Measurements from ENCODE around the gene TMEM132C. TPM values are rescaled to one million over a fixed set of nuclear protein-coding genes. Genes with fewer than 3 reads are reported as not detected.
"Not testable (repeated sequence)": the region's sequence is repeated elsewhere in the genome, so short reads cannot be mapped to it uniquely, and the experiment has no call there.

Gene TMEM132C
- total RNA-seq, 1 donor from 2014 or later, result 0.29 TPM

- no peaks in the 10 kb centered on the region for H3K9me3 Mint-ChIP-seq (ENCODE audit: low read depth)
- no peaks in the 10 kb centered on the region for H3K4me1 Mint-ChIP-seq (ENCODE audit: low read depth)
- no peak overlapping the region for H3K27ac Mint-ChIP-seq
- TF ChIP-seq CTCF (IDR thresholded peaks at IDR 0.05; ENCODE audit: unreplicated experiment), result no peak
- DNase-seq (ENCODE audit: low spot score, unreplicated experiment), result no peak
- H3K36me3 Mint-ChIP-seq (ENCODE audit: insufficient read depth), result no peaks in the 10 kb centered on the region
- H3K4me3 Mint-ChIP-seq (ENCODE audit: low read depth), result no peak overlapping the region
- peaks cover 16% of the 10 kb centered on the region for H3K27me3 Mint-ChIP-seq
These were observed 26.2 kb upstream of the TMEM132C start for GRCh38 chr12:128240745-128241144.

GRCh38 chr12:128245121-128245520 lies 21.8 kb upstream of the TMEM132C start:
- Mint-ChIP-seq H3K4me3 (ENCODE audit: low read depth) (no peak overlapping the region), H3K9me3 (ENCODE audit: low read depth) (no peaks in the 10 kb centered on the region)
- no peak for DNase-seq (ENCODE audit: low spot score, unreplicated experiment)

GRCh38 chr12:128245905-128246304 lies 21.1 kb upstream of the TMEM132C start:
- TF ChIP-seq CTCF (IDR thresholded peaks at IDR 0.05; ENCODE audit: unreplicated experiment), result no peak
- Mint-ChIP-seq H3K27me3 (peaks cover 25% of the 10 kb centered on the region), H3K9me3 (ENCODE audit: low read depth) (no peaks in the 10 kb centered on the region), H3K36me3 (ENCODE audit: insufficient read depth) (no peaks in the 10 kb centered on the region), H3K27ac (no peak overlapping the region), H3K4me1 (ENCODE audit: low read depth) (no peaks in the 10 kb centered on the region), H3K4me3 (ENCODE audit: low read depth) (no peak overlapping the region)
- DNase-seq (ENCODE audit: low spot score, unreplicated experiment), result no peak

More at GRCh38 chr12:128245121-128245520, 21.8 kb upstream of the TMEM132C start:
- no peaks in the 10 kb centered on the region for H3K4me1 Mint-ChIP-seq (ENCODE audit: low read depth)
- H3K36me3 Mint-ChIP-seq (ENCODE audit: insufficient read depth), result no peaks in the 10 kb centered on the region
- no peak for TF ChIP-seq CTCF (IDR thresholded peaks at IDR 0.05; ENCODE audit: unreplicated experiment)
- peaks cover 21% of the 10 kb centered on the region for H3K27me3 Mint-ChIP-seq
- H3K27ac Mint-ChIP-seq, result no peak overlapping the region

GRCh38 chr12:128250096-128250495 lies 16.9 kb upstream of the TMEM132C start:
- H3K36me3 Mint-ChIP-seq (ENCODE audit: insufficient read depth), result no peaks in the 10 kb centered on the region
- no peak overlapping the region for H3K27ac Mint-ChIP-seq
- no peak for DNase-seq (ENCODE audit: low spot score, unreplicated experiment)
- H3K27me3 Mint-ChIP-seq, result peaks cover 42% of the 10 kb centered on the region
- no peaks in the 10 kb centered on the region for H3K4me1 Mint-ChIP-seq (ENCODE audit: low read depth)
- H3K4me3 Mint-ChIP-seq (ENCODE audit: low read depth), result no peak overlapping the region
- H3K9me3 Mint-ChIP-seq (ENCODE audit: low read depth), result peaks cover 2% of the 10 kb centered on the region
- no peak for TF ChIP-seq CTCF (IDR thresholded peaks at IDR 0.05; ENCODE audit: unreplicated experiment)

- H3K27ac Mint-ChIP-seq; H3K4me3 Mint-ChIP-seq (ENCODE audit: low read depth); DNase-seq (ENCODE audit: low spot score, unreplicated experiment); H3K36me3 Mint-ChIP-seq (ENCODE audit: insufficient read depth); H3K9me3 Mint-ChIP-seq (ENCODE audit: low read depth); H3K4me1 Mint-ChIP-seq (ENCODE audit: low read depth): not testable (repeated sequence)
- H3K27me3 Mint-ChIP-seq, result peaks cover 60% of the 10 kb centered on the region
These were observed 13.1 kb upstream of the TMEM132C start for GRCh38 chr12:128253829-128254228.

- no peak for TF ChIP-seq CTCF (IDR thresholded peaks at IDR 0.05; ENCODE audit: unreplicated experiment)
- DNase-seq (ENCODE audit: low spot score, unreplicated experiment), result no peak
- no peak overlapping the region for H3K4me3 Mint-ChIP-seq (ENCODE audit: low read depth)
- peaks cover 42% of the 10 kb centered on the region for H3K27me3 Mint-ChIP-seq
- H3K4me1 Mint-ChIP-seq (ENCODE audit: low read depth), result no peaks in the 10 kb centered on the region
- H3K9me3 Mint-ChIP-seq (ENCODE audit: low read depth), result peaks cover 3% of the 10 kb centered on the region
- H3K27ac Mint-ChIP-seq, result no peak overlapping the region
- H3K36me3 Mint-ChIP-seq (ENCODE audit: insufficient read depth), result no peaks in the 10 kb centered on the region
These were observed 8.0 kb upstream of the TMEM132C start for GRCh38 chr12:128258866-128259555.

Measured in progenitor cell of endocrine pancreas (in vitro differentiated cells).